WI38 (cell line): Measurements from ENCODE around the gene APLN.

Source experiments
- H3K4me3 ChIP-seq: 2 replicates; pipeline ENCODE4 v1.5.1; 2011; ENCODE audit warnings: low read depth, mild to moderate bottlenecking, control low read depth, low read length
- CTCF ChIP-seq: IDR thresholded peaks from 2 replicates; pipeline ENCODE4 v1.5.1; 2012; ENCODE audit warnings: low read depth, mild to moderate bottlenecking, control low read depth, low read length

Gene APLN

GRCh38 chrX:129597905-129598304 is 56.9 kb downstream of the APLN start:
- H3K4me3 ChIP-seq = no peak overlapping the region
- no peak for TF ChIP-seq CTCF

- no peak for TF ChIP-seq CTCF
- H3K4me3 ChIP-seq = no peak overlapping the region
Measured at GRCh38 chrX:129596077-129596476, 58.7 kb downstream of the APLN start.
